Heart right ventricle (tissue), 16 donors: ENCODE results near the gene ANKRD6. TPM values are rescaled to one million over a fixed set of nuclear protein-coding genes. Genes with fewer than 3 reads are reported as not detected.

Experiments used
- ATAC-seq, 8 donors: fragments of 200-7000 bp; cut with Tn5 transposase; one replicate each; pipeline ENCODE4 v1.9.1; 2020; ENCODE audit warnings: mild to moderate bottlenecking in 8 of 8, moderate library complexity in 8 of 8, moderate number of reproducible peaks in 1 of 8
- DNase-seq, 2 donors: peaks; one replicate each; pipeline ENCODE4 v3.0.0-alpha.2; 2020
- H3K27ac ChIP-seq, 10 donors: fragments of 200-600 bp; sonication (generic) in 2 of 10; one replicate each; pipeline versions ENCODE4 v1.5.0 to v1.8.0; 2020 to 2022; ENCODE audit warnings: mild to moderate bottlenecking in 3 of 10
- H3K27me3 ChIP-seq, 7 donors: fragments of 200-600 bp; one replicate each; pipeline ENCODE4 v1.8.0; 2021 to 2022; ENCODE audit warnings: mild to moderate bottlenecking in 2 of 7
- H3K36me3 ChIP-seq, 9 donors: fragments of 200-600 bp; sonication (generic) in 1 of 9; one replicate each; pipeline versions ENCODE4 v1.5.0 to v1.8.0; 2020 to 2022; ENCODE audit warnings: mild to moderate bottlenecking in 2 of 9
- H3K4me1 ChIP-seq, 9 donors: fragments of 200-600 bp; sonication (generic) in 1 of 9; one replicate each; pipeline versions ENCODE4 v1.5.0 to v1.8.0; 2020 to 2022; ENCODE audit warnings: mild to moderate bottlenecking in 4 of 9
- H3K4me3 ChIP-seq, 10 donors: fragments of 200-600 bp; sonication (generic) in 2 of 10; one replicate each; pipeline versions ENCODE4 v1.5.0 to v1.8.0; 2020 to 2022; ENCODE audit warnings: mild to moderate bottlenecking in 7 of 10, moderate library complexity in 2 of 10
- H3K9me3 ChIP-seq, 11 donors: fragments of 200-600 bp in 10 of 11; sonication (generic) in 2 of 11; one replicate each; pipeline versions ENCODE4 v1.5.0 to v1.8.0; 2013 to 2022; ENCODE audit warnings: mild to moderate bottlenecking in 2 of 11, control low read depth in 1 of 11, moderate library complexity in 1 of 11
- CTCF ChIP-seq, 9 donors: fragments of 200-600 bp; sonication (generic) in 2 of 9; IDR thresholded peaks; one replicate each; pipeline versions ENCODE4 v1.5.0 to v1.8.0; 2021 to 2022; ENCODE audit warnings: antibody characterized with exemption in 9 of 9, mild to moderate bottlenecking in 5 of 9, moderate library complexity in 1 of 9
- WGBS, 2 donors: extraction: QIAGEN DNeasy Blood & Tissue Kit; methylation state at CpG; one replicate each; pipeline ENCODE4 v1.1.7; 2013; ENCODE audit warnings: inconsistent platforms in 1 of 2; 5-methylcytosine and 5-hydroxymethylcytosine counted together
- intact Hi-C, 10 donors: fragments of 100-400 bp; cut with DNase I; formaldehyde crosslinking; loops; one replicate each; pipeline versions ENCODE4 v1.11.1 to v1.14.2; 2022
- polyA plus RNA-seq, 2 donors: library from polyadenylated mRNA; stranded (reverse); fragments of 200-250 nt; gene quantifications; one replicate each; pipeline ENCODE4 v1.2.3, GENCODE V29; 2013
- total RNA-seq, 10 donors: library from RNA; stranded (reverse); fragmentation: NEBNext Ultra II Directional in 3 of 10; extraction: Animal tissue kit (Norgen Biotek cat#: 25700) in 3 of 10; gene quantifications; one replicate each; pipeline versions ENCODE4 v1.2.1 to v1.2.4, GENCODE V29; 2021 to 2023
- donor health status: Arrhythmogenic right ventricular cardiomyopathy.
- donor health status: ischemic (EF 13 %, LVEDD 7.1; RV severe dilation, severe dysfunction).
- donor health status: healthy with polysubstance abuse.
- donor health status: DM: no; HTN: yes; CAD: no.
- donor health status: DM: no; HTN: no; CAD: no.
- donor health status: ischemic (EF 25% LVEDD 6.9; RV normal size, moderate dysfunction).
- donor health status: ischemic (EF 25% LVEDD 5.7; RV mildly dilated, moderate dysfunction).
- donor health status: healthy.
- donor health status: DM: yes; HTN: yes; CAD: no.
- donor health status: Ischemic cardiomyopathy.
- donor health status: ischemic (EF 35%, LVEDD 5.7; RV mildly dilated, moderate dysfunction).
- donor health status: nonischemic (EF 11% LVEDD 7.7; RV severe dilation, severe dysfunction).
- donor health status: DM: yes; HTN: yes; CAD: no.
- donor health status: PGD.
- donor health status: ischemic (EF 29% LVEDD 5.4; RV normal size, mild dysfunction).
- donor health status: nonischemic (EF 23%, LVEDD 6.1; RV moderate dilation, normal function).

Gene ANKRD6
- total and polyA plus RNA-seq, 12 donors, result 2.0 to 18.2 (median 9.6) TPM

- no peak for TF ChIP-seq CTCF (IDR thresholded peaks at IDR 0.05)
- DNase-seq (no peak), ATAC-seq (no peak)
- Histone ChIP-seq H3K27me3 (no peaks in the 10 kb centered on the region), H3K27ac (no peak overlapping the region), H3K36me3 (peaks cover 0 to 4% (median 0%) of the 10 kb centered on the region in 9 donors), H3K4me3 (no peak overlapping the region), H3K9me3 (no peaks in the 10 kb centered on the region), H3K4me1 (peaks cover 0 to 16% (median 4%) of the 10 kb centered on the region in 9 donors)
- 100% methylated on average over 1 of the region's 1 CpG for WGBS, 2 donors
- intact Hi-C loops, result no loop called here
Observed at GRCh38 chr6:89563866-89564265, 130.9 kb downstream of the ANKRD6 start.

- Histone ChIP-seq H3K36me3 (peaks cover 0 to 4% (median 0%) of the 10 kb centered on the region in 9 donors), H3K9me3 (no peaks in the 10 kb centered on the region), H3K4me3 (no peak overlapping the region), H3K4me1 (peaks cover 0 to 16% (median 4%) of the 10 kb centered on the region in 9 donors), H3K27me3 (no peaks in the 10 kb centered on the region), H3K27ac (peak overlapping the region in 1 of 10 donors; percentile 20)
- intact Hi-C loops, result no loop called here
- peak in 4 of 8 donors; percentile 13 to 49 (median 33) for ATAC-seq
- no peak for TF ChIP-seq CTCF (IDR thresholded peaks at IDR 0.05)
- 69 to 73% methylated on average over 8 of the region's 8 CpGs for WGBS, 2 donors
- DNase-seq, result no peak
Observed at GRCh38 chr6:89564752-89565427, 131.9 kb downstream of the ANKRD6 start.

- H3K27ac ChIP-seq, result no peak overlapping the region
- no peak for ATAC-seq
- no peak for TF ChIP-seq CTCF (IDR thresholded peaks at IDR 0.05)
- intact Hi-C loops, result no loop called here
- WGBS, 2 donors, result 88 to 90% methylated on average over 10 of the region's 10 CpGs
- no peak overlapping the region for H3K4me3 ChIP-seq
- DNase-seq, result no peak
- H3K4me1 ChIP-seq, result peaks cover 0 to 16% (median 4%) of the 10 kb centered on the region in 9 donors
- H3K36me3 ChIP-seq, result peaks cover 0 to 4% (median 0%) of the 10 kb centered on the region in 9 donors
- no peaks in the 10 kb centered on the region for H3K27me3 ChIP-seq
- H3K9me3 ChIP-seq, result no peaks in the 10 kb centered on the region
Observed at GRCh38 chr6:89566008-89566800, 133.3 kb downstream of the ANKRD6 start.

GRCh38 chr6:89566930-89567629 is 134.1 kb downstream of the ANKRD6 start:
- H3K4me1 ChIP-seq, result peaks cover 0 to 16% (median 4%) of the 10 kb centered on the region in 9 donors
- no peak overlapping the region for H3K4me3 ChIP-seq
- 94% methylated on average over 16 of the region's 16 CpGs for WGBS, 2 donors
- intact Hi-C loops, result no loop called here
- TF ChIP-seq CTCF (IDR thresholded peaks at IDR 0.05), result no peak
- peaks cover 0 to 4% (median 0%) of the 10 kb centered on the region in 9 donors for H3K36me3 ChIP-seq
- ATAC-seq (peak in 3 of 8 donors; percentile 11 to 23 (median 16)), DNase-seq (no peak)
- no peaks in the 10 kb centered on the region for H3K27me3 ChIP-seq
- H3K9me3 ChIP-seq, result no peaks in the 10 kb centered on the region
- H3K27ac ChIP-seq, result no peak overlapping the region
